Kidney tubule cell (primary cell): ENCODE measurements around the gene AP3B1.
"Not testable (repeated sequence)": the region's sequence is repeated elsewhere in the genome, so short reads cannot be mapped to it uniquely, and the experiment has no call there.

Experiments
- DNase-seq: peaks from one replicate; pipeline ENCODE4 v3.0.0-alpha.2; 2018; ENCODE audit warnings: low spot score

Gene AP3B1

GRCh38 chr5:78066722-78067121 is 227.8 kb downstream of the AP3B1 start:
- DNase-seq = not testable (repeated sequence)

- no peak for DNase-seq
Observed at GRCh38 chr5:78065663-78066062, 228.8 kb downstream of the AP3B1 start.

GRCh38 chr5:78064941-78065472 is 229.5 kb downstream of the AP3B1 start:
- DNase-seq = no peak

- DNase-seq = no peak
Observed at GRCh38 chr5:78063495-78063894, 231.0 kb downstream of the AP3B1 start.

DNA sequence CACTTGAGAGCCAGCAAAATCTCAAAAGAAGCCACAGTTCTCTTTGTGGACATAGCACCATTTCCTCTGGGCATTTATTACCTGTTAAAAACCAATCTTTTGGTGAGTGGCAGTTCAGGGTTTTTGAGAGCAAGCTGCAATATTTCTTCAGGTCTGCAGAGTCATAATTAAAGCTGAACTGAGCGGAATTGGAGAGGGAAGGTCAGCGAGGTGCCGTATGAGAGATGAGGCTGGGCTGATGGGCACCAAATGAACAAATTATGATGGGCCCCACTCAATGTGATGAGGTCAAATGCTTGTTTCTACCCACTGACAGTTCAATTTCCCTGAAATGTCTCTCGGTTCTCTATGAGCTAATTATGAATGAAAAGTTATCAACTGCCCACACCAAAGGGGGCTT is 231.9 kb downstream of the AP3B1 start:
- no peak for DNase-seq

DNA sequence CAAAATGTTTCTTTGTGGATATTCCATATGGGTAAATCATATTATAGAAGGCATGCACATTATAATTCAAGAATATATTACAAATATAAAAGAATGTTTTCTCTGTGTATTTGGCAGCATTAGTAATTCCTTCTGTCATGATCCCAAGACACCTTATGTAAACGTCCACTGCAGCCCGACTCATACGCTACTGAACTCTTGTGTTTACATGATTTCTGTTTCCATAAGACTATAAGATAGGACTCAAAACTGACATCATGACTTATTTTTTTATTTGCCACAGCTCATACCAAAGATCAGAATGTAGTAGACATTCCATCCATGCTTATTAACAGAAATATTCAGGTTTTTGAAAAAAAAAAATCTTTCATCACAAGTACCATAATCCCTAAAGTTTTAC is 234.1 kb downstream of the AP3B1 start:
- DNase-seq = peak; percentile 4

DNA sequence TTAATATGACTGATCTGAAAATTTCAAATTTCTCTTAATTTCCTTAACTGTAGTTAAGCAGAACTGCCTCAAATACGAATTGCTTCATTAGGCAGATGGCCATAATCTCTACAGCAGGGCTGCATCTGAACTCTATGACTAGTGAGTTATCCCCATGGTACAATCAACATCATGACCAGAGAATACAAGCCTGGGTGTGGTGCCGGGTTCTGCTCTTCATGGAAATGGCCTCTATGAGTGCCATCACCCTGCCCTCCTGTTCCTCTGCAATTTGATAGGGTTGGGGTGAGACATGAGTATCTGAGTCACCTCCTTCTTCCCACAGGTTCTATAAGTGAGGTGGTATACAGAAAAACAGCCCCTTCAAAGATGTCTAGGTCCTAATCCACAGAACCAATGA is 235.9 kb downstream of the AP3B1 start:
- DNase-seq = no peak

- no peak for DNase-seq
Observed at GRCh38 chr5:78056901-78057514, 237.5 kb downstream of the AP3B1 start.

DNA sequence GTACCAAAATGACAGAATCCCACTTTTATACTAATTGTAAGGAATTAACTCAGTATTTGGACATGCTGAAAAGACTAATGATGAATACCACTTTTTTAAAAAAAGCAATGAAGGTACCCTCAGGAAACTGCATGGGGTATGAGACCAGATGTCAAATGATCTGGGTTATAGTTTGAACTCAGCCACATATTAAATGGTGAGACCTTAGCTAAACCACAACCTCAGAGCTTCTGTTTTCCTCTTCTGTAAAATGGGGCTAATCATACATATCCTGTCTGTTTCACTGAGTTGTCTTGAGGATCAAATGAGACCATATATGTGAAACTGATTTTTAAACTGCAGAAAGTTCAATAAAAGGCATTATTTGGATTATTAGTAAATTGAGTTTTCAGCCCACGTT is 238.4 kb downstream of the AP3B1 start:
- DNase-seq = no peak

GRCh38 chr5:78050888-78051287 is 243.6 kb downstream of the AP3B1 start:
- no peak for DNase-seq

DNA sequence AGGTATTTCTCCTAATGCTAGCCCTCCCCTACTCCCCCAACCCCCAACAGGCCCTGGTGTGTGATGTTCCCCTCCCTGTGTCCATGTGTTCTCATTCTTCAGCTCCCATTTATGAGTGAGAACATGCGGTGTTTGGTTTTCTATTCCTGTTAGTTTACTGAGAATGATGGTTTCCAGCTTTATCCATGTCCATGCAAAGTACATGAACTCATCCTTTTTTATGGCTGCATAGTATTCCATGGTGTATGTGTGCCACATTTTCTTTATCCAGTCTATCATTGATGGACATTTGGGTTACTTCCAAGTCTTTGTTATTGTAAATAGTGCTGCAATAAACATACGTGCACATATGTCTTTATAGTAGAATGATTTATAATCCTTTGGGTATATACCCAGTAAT is 247.7 kb downstream of the AP3B1 start:
- DNase-seq = not testable (repeated sequence)

GRCh38 chr5:78046006-78046405 is 248.5 kb downstream of the AP3B1 start:
- no peak for DNase-seq

DNA sequence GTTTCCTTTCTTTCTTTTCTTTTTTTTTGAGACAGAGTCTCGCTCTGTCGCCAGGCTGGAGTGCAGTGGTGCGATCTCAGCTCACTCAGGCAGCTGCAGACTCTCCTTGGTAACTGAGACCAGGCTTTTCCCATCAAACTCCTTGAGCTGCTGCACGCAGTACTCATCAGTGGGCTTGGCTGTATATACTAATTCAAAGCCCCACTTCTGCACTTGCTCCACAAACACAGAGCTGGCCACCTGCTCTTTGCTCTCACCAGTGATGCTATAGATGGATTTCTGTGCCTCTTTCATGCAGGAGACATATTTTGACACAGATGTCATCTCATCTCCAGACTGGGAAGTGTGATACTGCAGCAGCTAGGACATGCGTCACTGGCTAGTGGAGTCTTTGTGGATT is 252.7 kb downstream of the AP3B1 start:
- DNase-seq = no peak

DNA sequence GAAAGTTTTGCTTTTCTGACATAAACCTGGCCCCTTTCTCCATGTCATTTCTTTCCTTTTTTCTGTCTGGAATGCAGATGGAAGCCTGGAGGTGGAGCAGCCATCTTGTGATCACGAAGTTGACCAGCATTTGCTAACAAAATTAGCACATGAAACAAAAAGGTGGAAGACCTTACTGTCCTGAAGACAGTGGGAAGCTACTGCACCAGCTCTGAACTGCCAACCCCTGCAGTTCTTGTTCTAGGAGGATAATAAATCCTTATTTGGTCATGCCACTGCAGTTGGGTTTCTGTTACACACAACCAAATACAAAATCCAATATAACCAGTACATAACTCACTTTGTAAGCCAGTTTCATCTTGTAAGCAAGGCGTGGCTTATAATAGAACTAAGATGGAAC is 269.0 kb downstream of the AP3B1 start:
- DNase-seq = no peak

- no peak for DNase-seq
Observed at GRCh38 chr5:78019744-78020143, 274.8 kb downstream of the AP3B1 start.

GRCh38 chr5:78016863-78017529 is 277.5 kb downstream of the AP3B1 start:
- no peak for DNase-seq

DNA sequence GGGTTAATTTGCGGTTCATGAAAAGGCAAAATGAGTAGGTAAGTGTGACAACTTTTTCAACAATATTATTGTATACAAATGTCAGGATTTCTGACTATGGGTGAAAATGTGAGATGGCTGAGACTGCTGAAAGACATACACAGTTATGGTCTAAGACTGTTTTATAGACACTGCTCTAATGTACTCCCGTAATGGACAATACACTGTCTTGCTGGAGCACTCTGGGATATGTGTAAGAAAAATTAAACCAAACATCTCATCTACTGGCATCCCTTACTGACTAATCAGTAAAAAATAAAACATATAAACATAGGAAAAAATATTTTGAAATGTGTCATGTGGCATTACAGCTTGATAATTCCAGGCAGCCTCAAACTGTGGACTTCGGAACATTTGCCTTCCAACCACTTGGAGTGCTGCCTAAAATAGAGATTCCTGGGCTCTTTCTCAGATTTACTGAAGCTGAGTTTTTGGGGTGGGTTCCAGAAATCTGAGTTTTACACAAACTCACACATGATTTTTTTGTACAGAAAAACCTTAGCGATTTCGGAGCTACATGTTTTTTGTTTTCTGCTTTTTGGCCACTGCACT is 284.5 kb downstream of the AP3B1 start:
- no peak for DNase-seq

DNA sequence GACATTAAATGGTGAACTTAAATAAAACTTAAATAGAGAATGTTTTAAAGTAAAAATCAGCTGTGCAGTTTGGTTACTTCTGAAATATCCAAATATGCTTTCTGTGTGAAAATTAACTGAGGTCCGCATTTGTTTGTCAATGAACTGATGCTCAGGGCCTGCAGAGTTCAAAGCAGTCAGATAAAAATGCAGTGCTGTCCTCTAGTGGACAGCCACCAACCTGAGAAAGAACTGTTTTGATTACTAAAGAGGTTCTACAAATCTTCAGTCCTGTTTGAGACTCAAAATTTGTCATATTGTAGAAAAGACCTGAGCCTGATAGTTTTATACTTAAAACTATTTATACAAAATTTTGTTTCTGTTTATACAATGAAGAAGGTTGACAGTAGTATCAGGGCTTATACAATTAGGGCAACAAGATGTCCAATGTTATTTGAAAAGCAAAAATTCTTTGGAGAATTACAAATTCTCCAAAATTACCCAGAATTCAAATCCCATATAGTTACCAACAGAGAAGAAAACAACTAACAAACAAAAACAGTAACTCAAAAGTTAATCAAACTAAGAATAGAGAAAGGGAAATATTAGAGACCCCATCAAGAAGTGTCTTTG is 286.0 kb downstream of the AP3B1 start:
- DNase-seq = peak; percentile 50

- DNase-seq = no peak
Observed at GRCh38 chr5:78007233-78007632, 287.3 kb downstream of the AP3B1 start.

- DNase-seq = no peak
Observed at GRCh38 chr5:78006449-78006848, 288.0 kb downstream of the AP3B1 start.

DNA sequence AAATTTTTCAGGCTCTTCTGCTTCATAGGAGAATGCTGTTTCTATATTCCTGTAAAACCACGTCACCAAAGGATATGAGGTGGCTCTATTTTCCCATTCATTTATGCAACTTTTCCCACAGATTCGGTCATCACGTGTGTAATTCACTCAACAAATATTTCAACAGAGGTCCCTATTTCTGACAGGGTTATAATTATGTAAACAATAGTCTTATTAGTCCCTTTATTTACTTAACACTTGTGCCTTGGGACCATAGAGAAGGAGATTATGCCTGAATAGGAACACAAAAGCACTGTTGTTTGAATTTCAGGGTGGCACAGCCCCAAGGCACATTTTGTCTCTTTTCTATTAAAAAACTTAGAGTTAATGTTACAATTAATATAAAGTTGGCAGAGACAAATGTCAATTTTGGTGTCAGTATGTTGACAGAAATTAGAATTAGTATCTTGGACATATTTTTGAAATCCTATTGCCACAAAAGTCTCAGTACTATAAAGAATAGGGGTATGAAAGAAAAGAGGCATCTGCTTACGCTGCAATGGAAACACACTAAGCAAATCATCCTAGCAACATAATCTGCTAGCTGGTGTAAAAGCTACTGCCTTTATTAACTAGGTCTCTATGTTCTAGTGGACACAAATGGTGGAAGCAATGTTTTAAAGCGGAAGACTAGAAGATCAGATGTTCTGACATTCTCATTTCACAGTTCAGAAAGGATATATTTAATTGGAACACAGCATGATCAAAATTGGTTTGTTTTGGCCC is 289.3 kb downstream of the AP3B1 start:
- no peak for DNase-seq

DNA sequence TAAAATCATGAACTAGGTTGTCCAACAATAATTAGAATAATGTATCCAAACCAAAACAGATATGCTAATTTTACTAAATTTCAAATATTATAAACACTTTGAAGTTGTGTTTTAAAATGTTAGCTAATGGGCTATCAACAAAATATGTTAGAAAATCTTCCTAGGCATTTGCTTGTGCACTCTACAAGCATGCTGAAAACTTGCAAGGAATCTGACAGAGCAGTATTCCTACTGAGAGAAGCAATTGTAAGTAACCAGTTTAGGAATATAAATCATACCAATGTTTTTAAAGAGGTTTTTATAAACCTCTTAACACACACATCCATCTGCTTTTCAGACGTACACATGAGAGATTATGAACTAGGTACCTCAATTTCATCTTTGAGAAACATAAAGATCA is 289.9 kb downstream of the AP3B1 start:
- DNase-seq = no peak
